GM18951 (cell line): ENCODE results near the gene SAMD8.

Source experiments
- POLR2A ChIP-seq: IDR thresholded peaks from 4 replicates; pipeline ENCODE4 v1.6.1; 2011; ENCODE audit warnings: mild to moderate bottlenecking; ENCODE audit not compliant: insufficient read length, insufficient read depth; ENCODE audit errors: extremely low read depth
- in situ Hi-C: fragments of 300-500 bp; cut with MboI; formaldehyde crosslinking; loops from one replicate; pipeline ENCODE4 v1.12.0; 2022; ENCODE audit warnings: low sequenced_read_pairs, mixed read lengths, inconsistent platforms; ENCODE audit not compliant: unreplicated experiment

SAMD8 gene

DNA sequence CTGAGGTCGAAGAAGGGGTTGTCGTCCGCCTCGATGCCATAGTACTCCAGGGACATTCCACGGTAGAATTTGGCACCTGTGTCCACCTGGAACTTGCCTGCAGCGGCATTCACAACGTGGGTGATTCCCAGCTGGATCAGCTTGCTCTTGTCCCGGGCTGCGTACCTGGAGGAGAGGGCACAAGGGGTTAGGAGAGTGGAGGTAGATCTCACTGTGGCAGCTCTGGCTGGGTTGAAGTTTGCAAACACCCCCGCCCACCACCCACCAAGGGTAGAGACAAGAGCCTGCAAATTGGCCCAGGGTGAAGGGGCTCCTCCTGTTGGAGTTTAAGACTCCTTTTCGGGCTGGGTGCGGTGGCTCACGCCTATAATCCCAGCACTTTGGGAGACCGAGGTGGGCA, 15.8 kb upstream of the SAMD8 start:
- in situ Hi-C loops, result loop anchor here (10.0 kb wide), 1 partner anchor 851 kb away; no protein-coding TSS in a partner anchor
- TF ChIP-seq POLR2A, result no peak

DNA sequence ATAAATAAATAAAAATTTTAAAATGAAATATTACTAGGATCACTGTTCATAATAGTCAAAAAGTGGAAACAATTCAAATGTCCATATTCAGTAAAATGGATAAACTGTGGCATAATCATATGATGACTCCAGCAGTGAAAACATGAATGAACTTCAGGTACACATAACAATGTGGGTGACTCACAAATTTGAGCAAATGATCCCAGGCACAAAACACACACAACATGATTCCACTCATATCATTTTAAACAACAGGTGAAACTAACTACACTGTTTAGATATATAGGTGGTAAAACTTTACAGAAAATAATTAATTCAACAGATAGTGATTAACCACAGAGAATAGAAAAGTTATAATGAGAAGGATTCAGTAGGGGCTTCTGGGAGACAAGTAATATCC, 14.7 kb upstream of the SAMD8 start:
- TF ChIP-seq POLR2A, result no peak

DNA sequence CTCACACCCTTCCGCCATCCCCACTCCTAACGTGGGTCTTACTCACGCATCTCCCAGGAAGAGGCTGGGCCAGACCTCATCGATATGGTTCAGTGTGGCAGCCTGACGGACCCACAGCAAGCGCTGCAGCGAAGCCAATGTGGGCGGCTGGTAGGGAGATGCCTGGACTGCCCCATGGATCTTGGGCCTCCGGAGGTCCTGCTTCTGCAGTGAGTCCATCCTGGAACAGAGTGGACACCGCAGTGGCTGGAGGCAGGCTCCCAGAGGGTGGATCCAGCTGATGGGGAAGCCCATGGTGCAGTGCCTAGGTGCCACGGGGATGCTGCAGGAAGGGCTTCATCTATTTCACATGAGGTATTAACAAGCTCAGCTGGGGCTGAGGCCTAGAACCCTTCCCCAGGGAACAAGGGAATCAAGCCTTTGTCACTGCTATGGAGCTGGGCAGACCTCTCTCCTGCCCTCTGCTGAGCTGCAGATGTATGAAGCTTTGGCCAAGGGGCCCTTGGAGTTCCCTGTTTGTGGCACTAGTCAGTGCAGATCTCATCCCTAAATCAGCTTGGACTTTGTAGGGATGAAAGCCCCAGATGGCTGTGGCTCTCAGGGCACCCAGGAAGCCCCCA, 13.7 kb upstream of the SAMD8 start:
- no peak for TF ChIP-seq POLR2A
- in situ Hi-C loops, result loop anchor here (10.0 kb wide), 1 partner anchor 853 kb away; no protein-coding TSS in a partner anchor

More for the DNA sequence above, 14.7 kb upstream of the SAMD8 start:
- in situ Hi-C loops, result loop anchor here (10.0 kb wide), 1 partner anchor 852 kb away; no protein-coding TSS in a partner anchor

DNA sequence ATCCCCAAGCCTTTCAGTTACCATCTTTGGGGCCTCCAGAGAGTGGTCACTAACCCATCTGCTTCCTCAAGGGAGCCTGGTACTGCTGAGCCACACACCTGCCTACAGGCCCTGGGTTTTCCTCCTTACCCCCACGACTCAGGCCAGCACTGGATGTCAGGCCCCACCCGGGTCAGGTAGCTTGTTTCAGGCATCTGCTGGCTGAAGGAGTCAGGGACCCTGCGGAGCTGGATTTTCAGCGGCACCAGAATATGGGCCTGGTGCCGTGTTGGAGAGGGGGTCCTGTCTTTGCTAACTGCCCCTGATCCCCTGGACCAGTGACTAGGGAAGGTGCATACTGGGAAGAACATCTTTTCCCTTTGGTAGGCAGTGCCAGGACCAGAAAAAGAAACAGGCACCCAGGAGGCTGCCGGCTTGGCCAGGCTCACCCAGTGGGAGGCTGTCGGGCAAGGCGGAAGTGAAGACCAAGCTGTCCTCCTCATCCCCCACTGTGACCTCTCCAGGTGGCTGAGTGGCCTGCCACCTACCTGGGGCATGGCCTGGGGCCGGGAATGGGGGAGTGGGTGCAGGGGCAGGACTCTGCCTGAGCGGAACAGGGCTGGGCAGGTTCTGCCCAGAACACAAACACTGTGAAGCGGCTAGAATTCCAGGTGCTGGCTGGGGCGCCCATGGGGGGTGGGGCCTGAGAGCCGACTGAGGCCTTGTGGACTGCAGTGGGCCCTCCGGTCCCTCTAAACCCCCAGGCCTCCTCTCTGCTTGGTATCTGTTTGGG, 12.4 kb upstream of the SAMD8 start:
- in situ Hi-C loops, result loop anchor here (10.0 kb wide), 1 partner anchor 854 kb away; no protein-coding TSS in a partner anchor
- TF ChIP-seq POLR2A, result no peak

DNA sequence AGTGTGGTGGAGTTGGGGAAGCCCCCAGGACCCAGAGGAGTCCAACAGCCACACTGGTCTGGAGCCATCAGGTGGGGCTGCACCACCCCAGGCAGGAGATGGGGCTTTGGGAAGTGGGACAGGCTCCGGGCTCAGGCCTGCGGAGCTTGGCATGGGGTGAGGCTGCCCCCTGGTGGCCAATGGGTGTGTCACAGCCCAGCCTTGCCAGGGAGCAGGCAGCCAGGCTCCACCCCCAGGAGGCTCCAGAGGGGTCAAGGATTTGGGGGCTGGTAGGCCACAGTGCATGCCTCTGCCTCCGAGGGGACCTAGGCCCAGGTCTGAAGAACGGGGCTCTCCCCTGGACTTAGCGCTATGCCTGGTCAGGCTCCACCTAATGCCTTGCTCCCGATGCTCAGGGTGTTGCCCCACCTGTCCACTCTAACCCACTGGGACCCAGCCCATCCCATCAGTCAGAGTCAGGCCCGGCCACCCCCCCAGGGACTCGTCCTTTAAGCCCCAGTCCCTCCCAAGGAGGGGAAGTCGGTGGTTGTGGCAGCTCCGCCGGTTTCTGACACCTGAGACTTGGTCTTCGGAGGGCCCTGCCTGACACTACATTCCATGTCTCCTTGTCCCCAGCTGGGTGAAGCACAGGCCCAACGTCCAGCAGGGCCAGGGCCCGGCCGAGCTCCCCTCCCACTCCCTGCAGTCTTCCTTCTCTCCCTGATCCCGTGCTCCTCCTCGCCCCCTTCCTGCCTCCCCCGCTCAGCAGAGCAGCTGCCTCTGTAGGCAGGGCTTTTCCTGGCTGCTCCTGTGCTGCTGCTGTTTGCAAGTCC, 11.3 kb upstream of the SAMD8 start:
- no peak for TF ChIP-seq POLR2A
- in situ Hi-C loops, result loop anchor here (10.0 kb wide), 2 partner anchors 835 to 855 kb away; no protein-coding TSS in a partner anchor

DNA sequence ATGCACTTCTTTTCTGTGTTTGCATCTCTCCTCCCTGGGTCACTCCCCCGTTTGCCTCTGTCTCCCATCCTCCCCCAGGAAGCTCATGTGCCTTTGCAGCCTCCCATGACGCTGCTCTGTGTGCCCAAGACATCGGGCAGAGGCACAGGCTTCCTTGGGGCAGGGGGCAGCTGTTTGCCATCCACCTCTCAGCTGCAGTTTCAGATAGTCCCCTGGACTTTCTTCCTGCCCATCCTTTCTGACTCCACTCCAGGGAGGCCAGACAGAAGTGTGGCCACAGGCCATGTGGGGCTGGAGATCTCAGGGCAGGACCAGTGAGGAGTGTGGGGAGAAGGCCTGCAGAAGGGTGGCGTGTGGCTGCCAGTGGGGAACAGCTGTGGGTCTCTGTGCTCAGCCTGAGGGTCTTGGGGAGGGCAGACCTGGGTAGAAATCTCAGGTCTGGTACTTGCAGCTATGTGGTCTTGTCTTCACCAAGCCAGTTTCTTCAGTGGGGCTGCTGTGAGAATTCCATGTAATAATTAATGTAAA, 10.6 kb upstream of the SAMD8 start:
- no peak for TF ChIP-seq POLR2A
- in situ Hi-C loops, result loop anchor here (10.0 kb wide), 1 partner anchor 836 kb away; no protein-coding TSS in a partner anchor

DNA sequence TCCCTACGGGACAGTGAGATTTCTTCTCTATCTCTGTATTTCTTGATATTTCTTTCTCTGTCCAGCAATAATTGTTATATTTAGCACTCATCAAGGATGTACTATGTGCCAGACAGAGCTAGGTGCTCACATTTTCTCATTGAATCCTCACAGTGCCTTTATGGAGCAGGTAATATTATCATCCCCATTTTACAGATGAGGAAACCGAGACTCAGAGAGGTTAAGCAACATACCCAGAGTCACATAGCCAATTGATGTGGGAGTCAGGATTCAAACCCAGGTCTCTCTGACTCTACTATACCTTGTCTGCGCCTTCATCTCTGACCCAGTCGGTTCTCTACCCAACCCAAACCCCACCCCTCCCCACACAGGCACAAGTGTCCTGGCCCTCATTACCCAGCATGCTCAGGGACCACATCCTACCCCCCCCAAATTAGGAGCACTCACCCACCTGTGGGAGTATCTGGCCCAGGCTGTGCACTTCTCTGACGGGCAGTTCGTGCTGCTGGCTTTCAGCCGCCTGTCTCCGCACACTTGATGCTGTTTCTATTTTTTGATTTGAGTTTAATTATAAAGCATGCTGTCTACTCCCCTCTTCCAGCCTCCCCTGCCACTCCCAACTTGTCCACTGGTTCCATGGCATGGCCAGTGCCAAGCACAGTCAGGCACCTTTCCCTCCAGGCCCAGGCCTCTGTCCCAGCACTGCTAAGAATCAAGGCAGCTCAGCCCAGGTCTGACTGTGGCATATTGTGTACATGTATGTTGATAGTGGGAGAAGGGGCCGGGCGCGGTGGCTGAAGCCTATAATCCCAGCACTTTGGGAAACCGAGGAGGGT, 9.8 kb upstream of the SAMD8 start:
- in situ Hi-C loops, result loop anchor here (10.0 kb wide), 1 partner anchor 837 kb away; no protein-coding TSS in a partner anchor
- TF ChIP-seq POLR2A, result no peak

DNA sequence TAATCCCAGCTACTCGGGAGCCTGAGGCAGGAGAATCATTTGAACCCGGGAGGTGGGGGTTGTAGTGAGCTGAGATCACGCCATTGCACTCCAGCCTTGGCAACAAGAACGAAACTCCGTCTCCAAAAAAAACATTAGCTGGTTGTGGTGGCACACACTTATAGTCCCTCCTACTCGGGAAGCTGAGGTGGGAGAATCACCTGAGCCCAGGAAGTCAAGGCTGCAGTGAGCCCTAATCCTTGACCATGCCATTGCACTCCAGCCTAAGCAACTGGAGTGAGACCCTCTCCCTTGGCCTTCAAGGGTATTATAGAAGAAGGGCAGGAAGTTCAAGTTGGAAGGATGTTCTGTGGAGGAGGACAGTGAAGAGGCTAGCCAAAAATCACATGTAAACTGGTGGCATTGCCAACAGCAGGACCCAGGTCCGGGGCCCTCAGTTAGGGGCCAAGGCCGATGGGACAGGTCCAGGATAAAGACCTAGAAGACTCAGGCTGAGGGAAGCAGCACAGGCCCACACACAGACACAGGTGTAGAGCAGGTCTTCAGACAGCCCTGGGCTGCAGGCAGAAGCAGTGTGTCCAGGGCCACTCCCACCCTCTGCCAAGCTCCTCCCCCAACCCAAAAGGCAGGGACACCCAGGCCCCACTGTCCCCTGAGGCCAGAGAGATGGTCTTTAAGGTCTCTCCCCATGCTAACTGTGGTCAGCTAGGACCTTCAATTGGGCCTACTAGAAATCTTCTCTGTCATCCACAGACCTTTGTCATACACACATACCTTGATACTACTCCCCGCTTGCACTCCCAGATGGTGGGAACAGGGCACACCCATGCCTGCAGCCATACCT, 8.4 kb upstream of the SAMD8 start:
- in situ Hi-C loops, result loop anchor here (10.0 kb wide), 1 partner anchor 838 kb away; no protein-coding TSS in a partner anchor
- no peak for TF ChIP-seq POLR2A

DNA sequence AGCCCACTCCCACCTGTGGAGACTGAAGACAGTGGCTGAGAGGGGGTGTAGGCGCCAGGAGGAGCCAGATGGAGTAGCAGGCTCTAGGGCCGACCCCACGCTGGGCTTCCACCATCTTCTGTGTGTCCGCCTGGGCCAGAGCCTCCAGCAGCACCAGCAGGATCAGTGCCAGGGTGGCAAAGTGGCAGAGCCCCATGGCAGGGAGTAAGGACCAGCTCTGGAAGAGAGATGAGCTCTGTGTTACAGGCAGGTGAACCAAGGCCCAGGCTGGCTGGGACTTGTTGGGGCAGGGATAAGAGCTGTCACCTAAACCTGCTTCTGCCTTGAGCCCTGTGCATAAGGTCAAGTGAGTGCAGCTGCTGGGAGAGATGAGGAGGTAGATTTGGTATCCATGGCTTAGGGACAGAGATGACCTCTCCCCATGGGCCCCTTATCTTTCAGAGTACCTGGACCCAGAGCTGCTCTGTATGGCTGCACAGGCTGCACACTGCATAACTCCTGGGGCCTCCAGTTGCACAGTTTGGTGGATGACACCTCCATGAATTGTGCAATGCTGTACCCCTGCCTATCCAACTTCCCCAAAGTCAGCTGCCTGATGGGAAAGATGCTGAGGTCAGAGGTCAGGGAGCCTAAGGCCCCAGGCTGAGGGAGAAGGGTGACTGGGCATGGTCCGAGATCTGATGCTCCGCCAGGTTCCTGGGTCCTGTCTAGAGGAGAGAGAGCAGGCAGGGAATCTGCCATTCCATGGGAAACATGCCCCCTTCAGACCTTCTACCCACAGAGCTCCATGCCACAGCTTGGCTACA, 7.4 kb upstream of the SAMD8 start:
- no peak for TF ChIP-seq POLR2A
- in situ Hi-C loops, result loop anchor here (10.0 kb wide), 1 partner anchor 839 kb away; no protein-coding TSS in a partner anchor

DNA sequence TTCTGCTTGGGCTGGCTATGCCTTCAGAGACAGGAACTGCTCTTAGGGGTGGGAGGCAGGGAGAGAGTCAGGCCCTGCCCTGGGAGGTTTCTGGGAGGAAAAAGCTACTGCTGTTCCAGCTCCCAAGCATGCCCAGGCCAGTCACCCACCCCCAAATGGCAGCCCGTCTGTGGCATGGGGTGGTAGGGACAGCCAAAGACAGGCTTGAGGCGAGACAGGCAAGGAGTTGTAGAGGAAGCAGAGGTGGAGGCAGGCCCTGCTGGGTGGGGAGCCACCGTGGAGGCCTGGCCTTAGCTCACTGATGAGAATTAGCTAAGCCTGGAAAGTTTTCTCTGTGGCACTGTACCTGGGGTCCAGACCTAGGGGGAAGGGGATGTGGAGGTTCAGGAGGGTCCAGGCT, 6.6 kb upstream of the SAMD8 start:
- in situ Hi-C loops, result loop anchor here (10.0 kb wide), 1 partner anchor 840 kb away; no protein-coding TSS in a partner anchor
- no peak for TF ChIP-seq POLR2A
